H1 (cell line): Measurements from ENCODE around the gene WRAP73. TPM values are rescaled to one million over a fixed set of nuclear protein-coding genes. Genes with fewer than 3 reads are reported as not detected.

Source experiments
- CTCF ChIA-PET: fragments of 300-600 bp; sonication (Branson Sonifier 250); formaldehyde crosslinking; loops from one replicate; lab custom pipeline; 2021; ENCODE audit not compliant: partially characterized antibody; lab: Charles Lee
- POLR2A ChIA-PET: fragments of 300-600 bp; sonication (Branson Sonifier 250); formaldehyde crosslinking; loops from one replicate; lab custom pipeline; 2021; ENCODE audit warnings: inconsistent platforms; ENCODE audit not compliant: partially characterized antibody; lab: Charles Lee
- DNase-seq, 2 experiments: peaks; one replicate each; pipeline versions ENCODE4 v3.0.0 to v3.0.0-alpha.2; 2010 to 2022; ENCODE audit warnings: low spot score in 2 of 2, low read depth in 1 of 2, mixed read lengths in 1 of 2
- FAIRE-seq: peaks from 2 replicates; lab custom pipeline; 2011; peaks lifted over from hg19 to GRCh38; lab: Jason Lieb, UNC
- H2AFZ ChIP-seq: 2 replicates; pipeline ENCODE4 v1.8.1; 2012; ENCODE audit warnings: low read length, inconsistent platforms
- H2AK5ac ChIP-seq: 2 replicates; pipeline ENCODE4 v1.6.1; 2013; ENCODE audit warnings: low read depth, low read length
- H2BK120ac ChIP-seq: replicated peaks from 2 replicates; pipeline ENCODE3; 2013; ENCODE audit warnings: low read depth, low read length, inconsistent platforms
- H2BK12ac ChIP-seq: 2 replicates; pipeline ENCODE4 v1.6.1; 2013; ENCODE audit warnings: low read depth, low read length
- H2BK15ac ChIP-seq: 2 replicates; pipeline ENCODE4 v1.6.1; 2013; ENCODE audit warnings: low read length
- H2BK20ac ChIP-seq: 2 replicates; pipeline ENCODE4 v1.6.1; 2013; ENCODE audit warnings: low read length
- H2BK5ac ChIP-seq: 2 replicates; pipeline ENCODE4 v1.6.1; 2013; ENCODE audit warnings: low read depth, low read length
- H3K14ac ChIP-seq: 2 replicates; pipeline ENCODE4 v1.6.1; 2013; ENCODE audit warnings: inconsistent platforms; ENCODE audit not compliant: insufficient read length
- H3K18ac ChIP-seq: 2 replicates; pipeline ENCODE4 v1.6.1; 2013; ENCODE audit warnings: low read length; ENCODE audit errors: extremely low read depth
- H3K23ac ChIP-seq: 2 replicates; pipeline ENCODE4 v1.6.1; 2013; ENCODE audit warnings: inconsistent platforms; ENCODE audit not compliant: insufficient read length
- H3K23me2 ChIP-seq: 2 replicates; pipeline ENCODE4 v1.6.1; 2013; ENCODE audit warnings: low read depth, low read length
- H3K27ac ChIP-seq: 2 replicates; pipeline ENCODE4 v1.6.1; 2011; ENCODE audit warnings: low read depth, low read length, inconsistent platforms
- H3K27me3 ChIP-seq, 4 experiments: replicated peaks in 1 of 4; 1 replicate in 1 of 4; 2 replicates in 3 of 4; pipeline versions ENCODE4 v1.6.1 to v1.8.1; 2011 to 2013; ENCODE audit warnings: low read length in 3 of 4, mild to moderate bottlenecking in 3 of 4, inconsistent platforms in 2 of 4, mixed read lengths in 2 of 4, moderate library complexity in 1 of 4; ENCODE audit not compliant: control insufficient read depth in 3 of 4, insufficient read depth in 3 of 4; ENCODE audit errors: extremely low read depth in 1 of 4
- H3K36me3 ChIP-seq, 4 experiments: 2 replicates each; pipeline versions ENCODE4 v1.6.1 to v1.8.1; 2011 to 2013; ENCODE audit warnings: mild to moderate bottlenecking in 4 of 4, low read length in 3 of 4, moderate library complexity in 2 of 4, control low read depth in 1 of 4, inconsistent platforms in 1 of 4; ENCODE audit not compliant: insufficient read depth in 4 of 4, control insufficient read depth in 2 of 4
- H3K4ac ChIP-seq: replicated peaks from 2 replicates; pipeline ENCODE3; 2013; ENCODE audit warnings: low read length, low read depth, mixed read lengths, inconsistent platforms; ENCODE audit not compliant: insufficient read length
- H3K4me1 ChIP-seq, 4 experiments: replicated peaks in 1 of 4; 1 replicate in 1 of 4; 2 replicates in 3 of 4; pipeline versions ENCODE4 v1.6.1 to v1.8.1; 2011 to 2013; ENCODE audit warnings: low read length in 3 of 4, inconsistent platforms in 2 of 4, mixed read lengths in 1 of 4; ENCODE audit not compliant: insufficient read depth in 4 of 4, control insufficient read depth in 3 of 4
- H3K4me2 ChIP-seq, 2 experiments: 2 replicates each; pipeline versions ENCODE4 v1.6.1 to v1.8.1; 2011 to 2013; ENCODE audit warnings: low read depth in 2 of 2, low read length in 2 of 2, control low read depth in 1 of 2, inconsistent platforms in 1 of 2, mild to moderate bottlenecking in 1 of 2; ENCODE audit not compliant: insufficient read depth in 1 of 2
- H3K4me3 ChIP-seq, 4 experiments: fragments of 200-600, 300-600 bp in 1 of 4; sonication (generic), shearing (Covaris generic), sonication (Bioruptor Twin) in 1 of 4; 2 replicates each; pipeline versions ENCODE4 v1.5.1 to v1.8.1; 2011 to 2016; ENCODE audit warnings: low read length in 4 of 4, low read depth in 3 of 4, control low read depth in 2 of 4, inconsistent platforms in 2 of 4, mild to moderate bottlenecking in 2 of 4, mixed read lengths in 1 of 4, moderate library complexity in 1 of 4; ENCODE audit not compliant: insufficient read depth in 2 of 4; ENCODE audit errors: extremely low read depth in 1 of 4
- H3K56ac ChIP-seq: replicated peaks from 2 replicates; pipeline ENCODE3; 2013; ENCODE audit warnings: low read depth, mild to moderate bottlenecking, mixed read lengths, low read length, inconsistent platforms; ENCODE audit not compliant: insufficient read length
- H3K79me1 ChIP-seq: 2 replicates; pipeline ENCODE4 v1.6.1; 2013; ENCODE audit warnings: low read depth, low read length, control low read depth
- H3K79me2 ChIP-seq, 2 experiments: 2 replicates each; pipeline versions ENCODE4 v1.6.1 to v1.8.1; 2012 to 2013; ENCODE audit warnings: low read length in 2 of 2, mild to moderate bottlenecking in 2 of 2, inconsistent platforms in 1 of 2; ENCODE audit not compliant: insufficient read depth in 2 of 2, control insufficient read depth in 1 of 2
- H3K9ac ChIP-seq, 4 experiments: replicated peaks in 1 of 4; 1 replicate in 1 of 4; 2 replicates in 3 of 4; pipeline versions ENCODE4 v1.6.1 to v1.8.1; 2011 to 2013; ENCODE audit warnings: low read depth in 3 of 4, low read length in 3 of 4, control low read depth in 2 of 4, mild to moderate bottlenecking in 2 of 4, moderate library complexity in 2 of 4, inconsistent platforms in 1 of 4; ENCODE audit errors: extremely low read depth in 1 of 4
- H3K9me3 ChIP-seq, 2 experiments: 2 replicates each; pipeline versions ENCODE4 v1.6.1 to v1.8.1; 2012 to 2013; ENCODE audit warnings: mild to moderate bottlenecking in 2 of 2, moderate library complexity in 2 of 2, control low read depth in 1 of 2, inconsistent platforms in 1 of 2, low read depth in 1 of 2, low read length in 1 of 2, mixed read lengths in 1 of 2; ENCODE audit not compliant: insufficient read depth in 2 of 2
- H4K20me1 ChIP-seq, 2 experiments: replicated peaks in 1 of 2; 2 replicates each; pipeline versions ENCODE3 to v1.8.1; 2011 to 2013; ENCODE audit warnings: inconsistent platforms in 2 of 2, low read length in 2 of 2, mild to moderate bottlenecking in 1 of 2; ENCODE audit not compliant: insufficient read depth in 2 of 2, control insufficient read depth in 1 of 2
- H4K5ac ChIP-seq: 2 replicates; pipeline ENCODE4 v1.6.1; 2013; ENCODE audit warnings: low read length, low read depth, mixed read lengths, inconsistent platforms; ENCODE audit not compliant: insufficient read length
- H4K8ac ChIP-seq: 2 replicates; pipeline ENCODE4 v1.8.0; 2013; ENCODE audit warnings: mild to moderate bottlenecking, moderate library complexity, low read length, inconsistent platforms; ENCODE audit not compliant: insufficient read depth; ENCODE audit errors: extremely low read depth
- H4K91ac ChIP-seq: replicated peaks from 2 replicates; pipeline ENCODE3; 2013; ENCODE audit warnings: low read length, mixed read lengths, inconsistent platforms; ENCODE audit not compliant: insufficient read length
- ASH2L ChIP-seq: fragments of 200-600, 300-600 bp; sonication (generic); IDR thresholded peaks from one replicate; pipeline ENCODE4 v1.7.1; 2017; ENCODE audit warnings: low read length
- CREB1 ChIP-seq: IDR thresholded peaks from 2 replicates; pipeline ENCODE4 v1.6.1; 2012; ENCODE audit warnings: inconsistent platforms
- E2F6 ChIP-seq: IDR thresholded peaks from 2 replicates; pipeline ENCODE4 v1.6.1; 2012; ENCODE audit warnings: inconsistent platforms
- EGR1 ChIP-seq: IDR thresholded peaks from 2 replicates; pipeline ENCODE4 v1.6.1; 2011; ENCODE audit warnings: low read depth, low read length, borderline replicate concordance
- EP300 ChIP-seq, 2 experiments: IDR thresholded peaks; 1 replicate in 1 of 2; 2 replicates in 1 of 2; pipeline ENCODE4 v1.6.1; 2011 to 2012; ENCODE audit warnings: low read depth in 2 of 2, low read length in 2 of 2, mild to moderate bottlenecking in 2 of 2, borderline replicate concordance in 1 of 2, inconsistent platforms in 1 of 2, moderate library complexity in 1 of 2
- PHF8 ChIP-seq: fragments of 200-600 bp; sonication (generic); conservative IDR thresholded peaks from 2 replicates; pipeline ENCODE4 v1.7.1; 2012; ENCODE audit warnings: low read depth, mild to moderate bottlenecking, inconsistent platforms, low read length, moderate library complexity
- POU5F1 ChIP-seq: IDR thresholded peaks from 2 replicates; pipeline ENCODE4 v1.6.1; 2011; ENCODE audit warnings: low read depth, mild to moderate bottlenecking, low read length, moderate library complexity
- SIRT6 ChIP-seq: IDR thresholded peaks from one replicate; pipeline ENCODE4 v1.7.1; 2012; ENCODE audit warnings: low read length, inconsistent platforms
- TAF1 ChIP-seq: IDR thresholded peaks from 2 replicates; pipeline ENCODE4 v1.6.1; 2011; ENCODE audit warnings: mild to moderate bottlenecking, low read depth, low read length
- WGBS, 2 experiments: shearing (Covaris generic) in 1 of 2; methylation state at CpG; one replicate each; pipeline versions ENCODE4 v1.1.6 to v1.1.7; 2013 to 2015; ENCODE audit warnings: low lambda C conversion rate in 2 of 2, mixed read lengths in 2 of 2, inconsistent platforms in 1 of 2, low coverage in 1 of 2, missing lambda C conversion rate in 1 of 2; ENCODE audit not compliant: insufficient replicate concordance in 2 of 2, insufficient coverage in 1 of 2, insufficient read length in 1 of 2; ENCODE audit errors: extremely low coverage in 1 of 2, missing lambda C conversion rate in 1 of 2; 5-methylcytosine and 5-hydroxymethylcytosine counted together
- polyA plus RNA-seq, 7 experiments: library from polyadenylated mRNA; depleted of rRNA in 3 of 7; stranded (reverse) in 5 of 7; unstranded in 2 of 7; fragments of >200 nt in 5 of 7; fragments of 200-250 nt in 2 of 7; gene quantifications; 1 replicate in 5 of 7; 2 replicates in 1 of 7; 4 replicates in 1 of 7; pipeline versions ENCODE4 v1.2.1 to v1.2.3, GENCODE V29; 2011 to 2013; ENCODE audit warnings: missing spikeins in 2 of 7, mixed read lengths in 2 of 7
- total RNA-seq: library from RNA; stranded (reverse); fragmentation: NEBNext Ultra II Directional; extraction: Animal tissue kit (Norgen Biotek cat#: 25700); gene quantifications from 2 replicates; pipeline ENCODE4 v1.2.1, GENCODE V29; 2021
- TF ChIP-seq, protein P1 (sequence below): IDR thresholded peaks from 2 replicates; pipeline ENCODE4 v1.6.1; 2011; ENCODE audit warnings: low read depth, mild to moderate bottlenecking, low read length; ENCODE audit not compliant: insufficient read depth

Gene WRAP73
- total and polyA plus RNA-seq, 2 of the 8 experiments (the other 6 are each of a cell fraction or from before 2014, with no cell fraction given): 30.3 to 50.7 TPM

- Histone ChIP-seq H3K79me1 (peaks cover 5% of the 10 kb centered on the region), H2AFZ (no peak overlapping the region), H2AK5ac (no peak overlapping the region), H4K8ac (no peak overlapping the region), H3K23me2 (no peaks in the 10 kb centered on the region), H3K14ac (no peak overlapping the region), H2BK5ac (no peak overlapping the region), H3K4me3 (no peak overlapping the region), H3K9ac (no peak overlapping the region), H3K23ac (no peak overlapping the region), H4K91ac (no peak overlapping the region), H3K4me2 (no peak overlapping the region), H3K9me3 (no peaks in the 10 kb centered on the region), H3K27ac (no peak overlapping the region), H3K56ac (no peak overlapping the region), H3K27me3 (no peaks in the 10 kb centered on the region), H2BK20ac (no peak overlapping the region), H4K5ac (no peak overlapping the region), H2BK120ac (no peak overlapping the region), H3K36me3 (peaks cover 4 to 20% (median 9%) of the 10 kb centered on the region in 4 experiments; a peak in 6 of 8 replicates), H3K79me2 (no peaks in the 10 kb centered on the region), H4K20me1 (peaks cover 0 to 12% of the 10 kb centered on the region in 2 experiments), H3K4ac (no peak overlapping the region), H3K18ac (no peak overlapping the region), H3K4me1 (no peaks in the 10 kb centered on the region), H2BK15ac (no peak overlapping the region), H2BK12ac (no peak overlapping the region)
- TF ChIP-seq EGR1 (no peak), ASH2L (no peak), EP300 (IDR thresholded peaks at IDR 0.05; ENCODE audit: borderline replicate concordance in 1 of 2, low read depth in 2 of 2, low read length in 2 of 2) (no peak), SIRT6 (no peak), TAF1 (no peak), CREB1 (no peak), POU5F1 (no peak), PHF8 (no peak), E2F6 (no peak)
- TF ChIP-seq, protein P1, sequence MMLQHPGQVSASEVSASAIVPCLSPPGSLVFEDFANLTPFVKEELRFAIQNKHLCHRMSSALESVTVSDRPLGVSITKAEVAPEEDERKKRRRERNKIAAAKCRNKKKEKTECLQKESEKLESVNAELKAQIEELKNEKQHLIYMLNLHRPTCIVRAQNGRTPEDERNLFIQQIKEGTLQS: no peak
- ChIA-PET CTCF (interaction anchor here (1.0 to 1.7 kb wide), 6 partner anchors 16 to 137 kb away, joined by 3 to 7 read pairs (median 4); no protein-coding TSS in a partner anchor), POLR2A (no interaction called here)
- no peak for DNase-seq
- WGBS, 2 experiments: 97% methylated on average over 15 of the region's 15 CpGs; no CpG with 5 or more reads in 1 of the 2 experiments
- FAIRE-seq: no peak
These were observed 11.2 kb downstream of the WRAP73 start for GRCh38 chr1:3638676-3639075.
